Pancreas (tissue), 10 donors: Measurements from ENCODE around the gene ZBTB7C. TPM values are rescaled to one million over a fixed set of nuclear protein-coding genes. Genes with fewer than 3 reads are reported as not detected.

Experiments
- ATAC-seq, 4 donors: fragments of 200-7000 bp; cut with Tn5 transposase; one replicate each; pipeline versions ENCODE4 v1.8.0 to v1.9.1; 2020; ENCODE audit warnings: mild to moderate bottlenecking in 4 of 4, moderate library complexity in 4 of 4
- DNase-seq, 6 donors: peaks; one replicate each; pipeline ENCODE4 v3.0.0-alpha.2; 2020
- FAIRE-seq: peaks from 2 replicates; lab custom pipeline; 2012; peaks lifted over from hg19 to GRCh38; lab: Jason Lieb, UNC
- H3K27ac ChIP-seq, 4 donors: fragments of 200-600 bp; sonication (generic); 1 replicate in 3 of 4; 2 replicates in 1 of 4; pipeline versions ENCODE4 v1.5.0 to v1.8.0; 2020
- H3K27me3 ChIP-seq, 4 donors: fragments of 200-600 bp; one replicate each; pipeline ENCODE4 v1.8.0; 2021
- H3K36me3 ChIP-seq, 3 donors: fragments of 200-600 bp; sonication (generic) in 1 of 3; one replicate each; pipeline versions ENCODE4 v1.5.0 to v1.8.0; 2020 to 2021
- H3K4me1 ChIP-seq, 3 donors: fragments of 200-600 bp; one replicate each; pipeline ENCODE4 v1.8.0; 2021
- H3K4me3 ChIP-seq, 4 donors: fragments of 200-600 bp; sonication (generic) in 2 of 4; one replicate each; pipeline versions ENCODE4 v1.5.0 to v1.8.0; 2020 to 2021
- H3K9me3 ChIP-seq, 4 donors: fragments of 200-600 bp; one replicate each; pipeline ENCODE4 v1.8.0; 2021
- WGBS, 2 donors: extraction: QIAGEN DNeasy Blood & Tissue Kit; methylation state at CpG; one replicate each; pipeline ENCODE4 v1.1.7; 2013; 5-methylcytosine and 5-hydroxymethylcytosine counted together
- intact Hi-C, 3 donors: fragments of 100-400 bp; cut with DNase I; formaldehyde crosslinking; loops; one replicate each; pipeline versions ENCODE4 v1.11.1 to v1.14.2; 2022
- polyA plus RNA-seq, 2 donors: library from polyadenylated mRNA; stranded (reverse); fragments of 200-250 nt; gene quantifications; one replicate each; pipeline ENCODE4 v1.2.3, GENCODE V29; 2013
- total RNA-seq, 6 donors: library from RNA; stranded (reverse); fragmentation: NEBNext Ultra II Directional in 4 of 6; extraction: Animal tissue kit (Norgen Biotek cat#: 25700) in 4 of 6; gene quantifications; one replicate each; pipeline versions ENCODE4 v1.2.1 to v1.2.4, GENCODE V29; 2021 to 2023
- TF ChIP-seq, protein P1 (sequence below), 4 donors: fragments of 200-600 bp; sonication (generic) in 3 of 4; IDR thresholded peaks; one replicate each; pipeline versions ENCODE4 v1.5.0 to v1.8.0; 2021; ENCODE audit warnings: antibody characterized with exemption in 4 of 4
- donor health status: healthy with polysubstance abuse.
- donor health status: DM: no; HTN: no; CAD: no; lungs with moderate emphysema.
- donor health status: DM: no; HTN: no; CAD: no.
- donor health status: control.
- donor health status: control.
- donor health status: Bipolar disorder and iron deficiency.
- donor health status: DM: yes; HTN: yes; CAD: no.
- donor health status: DM: no; HTN: no; CAD: no.
- donor health status: DM: no; HTN: no; CAD: no.
- donor health status: DM: yes; HTN: yes; CAD: no.

The ZBTB7C gene
- total and polyA plus RNA-seq, 8 donors: 0.35 to 1.7 (median 0.91) TPM

DNA sequence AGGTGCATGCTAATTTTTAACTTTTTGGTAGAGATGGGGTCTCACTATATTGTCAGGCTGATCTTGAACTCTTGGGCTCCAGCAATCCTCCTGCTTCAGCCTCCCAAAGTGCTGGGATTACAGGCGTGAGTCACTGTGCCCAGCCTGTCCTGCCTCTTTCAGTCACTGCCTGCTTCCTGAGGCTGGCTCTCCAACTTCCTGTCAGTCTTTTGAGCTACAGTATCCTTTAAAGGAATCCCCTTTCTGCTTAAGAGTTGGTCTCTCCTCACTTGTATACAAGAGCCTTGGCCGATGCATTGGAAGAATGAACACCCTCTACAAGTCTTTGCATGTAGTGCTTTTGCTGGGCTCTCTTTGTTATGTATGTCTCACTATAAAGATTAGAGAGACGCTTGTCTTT, 390.3 kb downstream of the ZBTB7C start:
- no peaks in the 10 kb centered on the region for H3K36me3 ChIP-seq
- intact Hi-C loops: no loop called here
- no peak overlapping the region for H3K4me3 ChIP-seq
- TF ChIP-seq, protein P1, sequence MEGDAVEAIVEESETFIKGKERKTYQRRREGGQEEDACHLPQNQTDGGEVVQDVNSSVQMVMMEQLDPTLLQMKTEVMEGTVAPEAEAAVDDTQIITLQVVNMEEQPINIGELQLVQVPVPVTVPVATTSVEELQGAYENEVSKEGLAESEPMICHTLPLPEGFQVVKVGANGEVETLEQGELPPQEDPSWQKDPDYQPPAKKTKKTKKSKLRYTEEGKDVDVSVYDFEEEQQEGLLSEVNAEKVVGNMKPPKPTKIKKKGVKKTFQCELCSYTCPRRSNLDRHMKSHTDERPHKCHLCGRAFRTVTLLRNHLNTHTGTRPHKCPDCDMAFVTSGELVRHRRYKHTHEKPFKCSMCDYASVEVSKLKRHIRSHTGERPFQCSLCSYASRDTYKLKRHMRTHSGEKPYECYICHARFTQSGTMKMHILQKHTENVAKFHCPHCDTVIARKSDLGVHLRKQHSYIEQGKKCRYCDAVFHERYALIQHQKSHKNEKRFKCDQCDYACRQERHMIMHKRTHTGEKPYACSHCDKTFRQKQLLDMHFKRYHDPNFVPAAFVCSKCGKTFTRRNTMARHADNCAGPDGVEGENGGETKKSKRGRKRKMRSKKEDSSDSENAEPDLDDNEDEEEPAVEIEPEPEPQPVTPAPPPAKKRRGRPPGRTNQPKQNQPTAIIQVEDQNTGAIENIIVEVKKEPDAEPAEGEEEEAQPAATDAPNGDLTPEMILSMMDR (IDR thresholded peaks at IDR 0.05): no peak
- FAIRE-seq: no peak
- 69 to 78% methylated on average over 3 of the region's 3 CpGs for WGBS, 2 donors
- no peaks in the 10 kb centered on the region for H3K27me3 ChIP-seq
- no peak overlapping the region for H3K27ac ChIP-seq
- H3K4me1 ChIP-seq: no peaks in the 10 kb centered on the region
- no peaks in the 10 kb centered on the region for H3K9me3 ChIP-seq
- DNase-seq: no peak
- ATAC-seq: no peak

DNA sequence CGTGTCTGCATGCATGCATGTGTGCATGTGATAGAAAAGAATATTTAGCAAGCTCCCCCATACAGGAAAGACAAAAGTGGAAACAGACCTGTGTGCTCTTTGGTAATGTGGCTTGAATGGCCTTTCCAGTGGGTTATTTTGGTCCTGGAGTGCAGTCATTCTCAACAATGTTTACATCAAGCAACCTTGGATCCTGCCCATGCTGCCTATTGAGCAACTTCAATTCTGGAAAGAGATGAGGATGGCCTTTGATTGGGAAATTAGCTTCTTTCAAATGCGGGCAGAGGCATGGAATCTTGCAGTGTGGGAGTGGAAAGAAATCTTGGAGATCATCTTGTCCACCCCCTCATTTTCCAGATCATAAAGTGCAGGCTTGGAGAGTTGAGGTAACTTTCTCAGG, 391.5 kb downstream of the ZBTB7C start:
- FAIRE-seq (no peak), ATAC-seq (peak in 2 of 4 donors; percentile 29 to 52), DNase-seq (no peak)
- Histone ChIP-seq H3K27me3 (no peaks in the 10 kb centered on the region), H3K4me3 (no peak overlapping the region), H3K27ac (no peak overlapping the region), H3K4me1 (no peaks in the 10 kb centered on the region), H3K9me3 (no peaks in the 10 kb centered on the region), H3K36me3 (no peaks in the 10 kb centered on the region)
- TF ChIP-seq, protein P1 (IDR thresholded peaks at IDR 0.05): no peak
- 62 to 67% methylated on average over 2 of the region's 2 CpGs for WGBS, 2 donors
- intact Hi-C loops: no loop called here

DNA sequence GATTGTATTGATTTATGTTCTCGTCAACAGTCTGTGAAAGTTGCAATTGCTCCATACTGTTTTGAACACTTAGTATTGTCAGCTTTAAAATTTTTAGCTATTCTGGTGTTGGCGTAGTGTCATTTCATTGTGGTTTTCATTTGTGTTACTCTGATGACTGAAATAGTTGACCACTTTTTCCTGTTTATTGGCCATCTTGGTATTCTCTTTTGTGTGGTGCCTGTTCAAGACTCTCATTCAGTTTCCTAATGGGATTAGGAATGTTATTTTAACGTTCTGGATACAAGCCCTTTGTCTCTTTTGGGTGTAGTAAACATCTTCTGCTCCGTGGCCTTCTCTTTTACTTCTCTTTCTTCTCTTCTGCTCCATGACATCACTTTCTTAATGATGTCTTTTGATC, 396.0 kb downstream of the ZBTB7C start:
- Histone ChIP-seq H3K36me3 (no peaks in the 10 kb centered on the region), H3K9me3 (no peaks in the 10 kb centered on the region), H3K4me1 (peaks cover 0 to 6% (median 0%) of the 10 kb centered on the region in 3 donors), H3K27me3 (no peaks in the 10 kb centered on the region), H3K27ac (no peak overlapping the region), H3K4me3 (no peak overlapping the region)
- TF ChIP-seq, protein P1 (IDR thresholded peaks at IDR 0.05): no peak
- 58 to 64% methylated on average over 4 of the region's 4 CpGs for WGBS, 2 donors
- intact Hi-C loops: no loop called here
- ATAC-seq: no peak
- no peak for DNase-seq
- FAIRE-seq: no peak

DNA sequence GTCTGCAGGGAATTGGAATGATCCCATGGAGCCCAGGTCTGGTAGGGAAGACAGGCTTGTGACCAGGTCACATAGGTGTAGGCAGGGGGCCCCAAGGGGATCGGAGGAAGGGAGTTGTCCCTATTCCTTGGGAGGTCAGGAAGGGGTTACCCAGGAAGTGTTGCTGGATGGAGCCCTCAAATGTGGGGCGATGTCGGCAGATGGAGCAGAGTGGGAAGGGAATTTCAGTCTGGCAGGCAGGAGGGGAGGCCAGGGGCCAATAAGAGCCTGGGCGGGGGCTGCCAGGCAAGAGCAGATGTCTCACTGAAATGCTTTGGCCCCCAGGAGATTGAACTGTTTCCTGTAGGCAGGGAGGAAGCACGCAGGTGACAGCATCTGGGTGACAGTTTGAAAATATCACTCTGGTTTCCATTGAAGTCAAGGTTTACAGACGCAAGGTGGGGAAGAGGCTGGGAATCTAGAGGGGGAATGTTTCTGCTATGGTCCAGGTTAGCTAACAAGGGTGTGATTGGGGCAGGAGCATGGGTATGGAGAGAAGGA, 397.2 kb downstream of the ZBTB7C start:
- ATAC-seq (no peak), DNase-seq (no peak), FAIRE-seq (no peak)
- H3K4me3 ChIP-seq: no peak overlapping the region
- no peaks in the 10 kb centered on the region for H3K36me3 ChIP-seq
- no peak overlapping the region for H3K27ac ChIP-seq
- no peaks in the 10 kb centered on the region for H3K27me3 ChIP-seq
- H3K4me1 ChIP-seq: peaks cover 0 to 6% (median 0%) of the 10 kb centered on the region in 3 donors
- 73 to 83% methylated on average over 6 of the region's 6 CpGs for WGBS, 2 donors
- no peaks in the 10 kb centered on the region for H3K9me3 ChIP-seq
- intact Hi-C loops: no loop called here
- TF ChIP-seq, protein P1 (IDR thresholded peaks at IDR 0.05): no peak

DNA sequence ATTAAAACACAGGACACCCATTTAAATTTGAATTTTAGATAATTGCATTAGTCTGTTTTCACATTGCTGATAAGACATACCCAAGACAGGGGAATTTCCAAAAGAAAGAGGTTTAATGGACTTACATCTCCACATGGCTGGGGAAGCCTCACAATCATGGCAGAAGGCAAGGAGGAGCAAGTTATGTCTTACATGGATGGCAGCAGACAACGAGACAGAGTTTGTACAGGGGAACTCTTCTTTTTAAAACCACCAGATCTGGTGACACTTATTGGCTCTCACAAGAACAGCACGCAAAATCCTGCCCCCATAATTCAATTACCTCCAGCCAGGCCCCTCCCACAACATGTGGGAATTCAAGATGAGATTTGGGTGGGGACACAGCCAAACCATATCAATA, 398.9 kb downstream of the ZBTB7C start:
- TF ChIP-seq, protein P1 (IDR thresholded peaks at IDR 0.05): no peak
- DNase-seq (no peak), ATAC-seq (no peak), FAIRE-seq (no peak)
- 98 to 100% methylated on average over 2 of the region's 2 CpGs for whole genome bisulfite sequencing, 2 donors
- Histone ChIP-seq H3K4me3 (no peak overlapping the region), H3K27ac (no peak overlapping the region), H3K27me3 (no peaks in the 10 kb centered on the region), H3K9me3 (no peaks in the 10 kb centered on the region), H3K36me3 (no peaks in the 10 kb centered on the region), H3K4me1 (peaks cover 0 to 6% (median 0%) of the 10 kb centered on the region in 3 donors)
- intact Hi-C loops: no loop called here
